ENCODE measurements around the gene KCTD7.
"Not testable (repeated sequence)": the region's sequence is repeated elsewhere in the genome, so short reads cannot be mapped to it uniquely, and the experiment has no call there.

The KCTD7 gene

DNA sequence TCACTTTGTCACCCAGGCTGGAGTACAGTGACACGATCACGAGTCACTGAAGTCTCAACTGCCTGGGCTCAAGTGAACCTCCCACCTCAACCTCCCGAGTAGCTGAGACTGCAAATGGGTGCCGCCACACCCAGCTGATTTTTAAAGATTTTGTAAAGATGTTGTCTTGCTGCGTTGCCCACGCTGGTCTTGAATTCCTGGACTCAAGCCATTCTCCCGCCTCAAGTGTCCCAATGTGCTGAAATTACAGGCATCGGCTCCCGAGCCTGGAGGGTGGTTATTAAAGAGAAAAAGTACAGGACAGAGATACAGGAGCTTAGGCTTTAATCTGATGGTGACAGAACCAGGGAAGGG lies 55.1 kb downstream of the KCTD7 start:
- DNase-seq: no peak

DNA sequence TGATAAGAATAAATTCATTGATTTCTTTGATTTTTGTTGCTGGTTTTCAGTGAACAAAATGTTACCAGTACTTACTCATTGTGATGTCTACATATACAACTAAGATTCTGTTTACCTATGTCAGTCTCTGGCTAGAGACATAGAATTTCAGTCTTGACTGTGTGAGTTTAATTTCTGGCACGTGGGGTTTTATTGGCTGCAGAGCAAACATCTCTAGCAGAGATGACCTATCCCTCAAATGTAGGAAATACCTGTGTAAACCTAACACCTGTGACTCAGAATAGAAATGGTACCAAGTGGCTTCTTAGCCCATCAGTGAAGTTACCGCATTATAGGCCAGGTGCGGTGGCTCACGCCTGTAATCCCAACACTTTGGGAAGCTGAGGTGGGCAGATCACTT lies 57.0 kb downstream of the KCTD7 start:
- not testable (repeated sequence) for DNase-seq

DNA sequence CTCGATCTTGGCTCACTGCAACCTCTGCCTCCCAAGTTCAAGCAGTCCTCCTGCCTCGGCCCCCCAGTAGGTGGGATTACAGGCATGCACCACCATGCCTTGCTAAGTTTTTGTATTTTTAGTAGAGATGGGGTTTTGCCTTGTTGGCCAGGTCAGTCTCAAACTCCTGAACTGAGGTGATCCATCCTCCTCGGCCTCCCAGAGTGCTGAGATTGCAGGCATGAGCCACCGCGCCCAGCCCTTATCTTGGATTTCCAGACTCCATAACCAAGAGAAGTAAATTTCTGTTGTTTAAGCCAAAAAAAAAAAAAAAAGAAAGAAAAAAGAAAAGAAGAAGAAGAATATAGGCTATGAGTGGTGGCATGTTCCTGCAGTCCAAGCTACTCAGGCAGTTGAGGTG lies 58.5 kb downstream of the KCTD7 start:
- no peak for DNase-seq

DNA sequence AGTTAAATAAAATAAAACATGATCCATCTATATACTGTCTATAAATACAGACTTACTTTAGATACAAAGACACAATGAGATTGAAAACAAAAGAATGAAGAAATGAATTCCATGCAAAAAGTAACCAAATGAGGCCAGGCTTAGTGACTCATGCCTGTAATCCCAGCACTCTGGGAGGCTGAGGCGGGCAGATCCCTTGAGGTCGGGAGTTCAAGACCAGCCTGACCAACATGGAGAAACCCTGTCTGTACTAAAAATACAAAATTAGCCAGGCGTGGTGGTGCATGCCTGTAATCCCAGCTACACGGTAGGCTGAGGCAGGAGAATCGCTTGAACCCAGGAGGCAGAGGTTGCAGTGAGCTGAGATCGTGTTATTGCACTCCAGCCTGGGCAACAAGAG lies 59.0 kb downstream of the KCTD7 start:
- DNase-seq: not testable (repeated sequence)

DNA sequence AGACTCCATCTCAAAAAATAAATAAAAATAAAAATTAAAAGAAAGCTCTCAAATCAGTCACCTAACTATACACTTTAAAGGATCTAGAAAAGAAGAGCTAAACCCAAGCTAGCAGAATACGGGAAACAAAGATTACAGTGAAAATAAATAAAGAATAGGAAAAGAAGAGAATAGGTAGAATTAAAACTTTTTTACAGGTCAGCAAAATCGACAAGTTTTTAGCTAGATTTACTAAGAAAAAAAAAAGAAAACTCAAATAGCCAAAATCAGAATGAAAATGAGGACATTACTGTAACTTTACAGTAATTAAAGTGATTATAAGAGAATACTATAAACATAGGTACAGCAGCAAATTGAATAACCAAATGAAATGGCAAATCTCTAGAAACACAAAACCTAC lies 60.4 kb downstream of the KCTD7 start:
- DNase-seq: no peak

DNA sequence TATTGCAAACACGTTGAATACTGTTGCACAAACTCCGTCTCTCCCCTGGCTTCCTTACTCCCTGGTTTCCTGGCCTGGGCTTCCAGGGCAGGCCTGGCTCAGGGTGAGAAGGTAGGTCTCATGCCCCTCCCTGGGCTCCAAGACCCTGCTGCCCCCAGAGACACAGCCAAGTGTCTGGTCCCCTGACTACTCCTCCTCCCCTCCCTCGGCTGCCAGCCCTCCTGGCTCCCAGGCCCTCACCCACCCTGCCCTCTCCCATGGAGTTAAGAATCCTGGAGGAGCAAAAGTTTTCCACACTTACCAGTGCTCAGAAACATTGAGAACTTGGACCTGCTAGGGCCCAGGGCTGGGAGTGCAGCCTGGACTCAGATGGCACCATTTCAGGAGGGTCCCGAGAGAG lies 64.7 kb downstream of the KCTD7 start:
- DNase-seq: no peak

All from NCI-H774 (cell line).